Stimulated activated CD4-positive, alpha-beta T cell treated with anti-CD3 and anti-CD28 coated beads, Interleukin-4, amount 100 ng/mL, for 1 hour (primary cell): ENCODE measurements around the gene TTC24.
"Not testable (repeated sequence)": the region's sequence is repeated elsewhere in the genome, so short reads cannot be mapped to it uniquely, and the experiment has no call there.

Experiments
- DNase-seq: peaks from one replicate; pipeline ENCODE4 v3.0.0-alpha.2; 2020

The TTC24 gene

DNA sequence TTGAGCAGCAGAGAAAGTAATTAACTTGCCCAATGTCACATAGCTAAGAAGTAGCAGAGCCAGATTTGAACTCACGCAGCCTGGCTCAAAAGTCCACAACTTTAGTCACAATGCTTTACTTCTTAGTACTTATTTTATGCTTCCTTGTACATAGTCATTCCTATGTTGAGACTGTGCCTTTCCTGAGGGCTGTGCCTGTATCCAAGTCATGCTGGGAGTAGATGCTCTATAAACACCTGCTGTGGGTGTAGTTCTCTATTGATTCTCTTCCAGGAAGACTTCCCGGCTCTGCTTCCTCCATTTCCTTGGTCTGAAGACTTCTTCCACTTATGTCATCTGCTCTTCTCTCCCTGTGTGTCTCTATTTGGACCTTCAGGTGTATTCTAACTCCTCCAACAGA, 23.8 kb upstream of the TTC24 start:
- no peak for DNase-seq

DNA sequence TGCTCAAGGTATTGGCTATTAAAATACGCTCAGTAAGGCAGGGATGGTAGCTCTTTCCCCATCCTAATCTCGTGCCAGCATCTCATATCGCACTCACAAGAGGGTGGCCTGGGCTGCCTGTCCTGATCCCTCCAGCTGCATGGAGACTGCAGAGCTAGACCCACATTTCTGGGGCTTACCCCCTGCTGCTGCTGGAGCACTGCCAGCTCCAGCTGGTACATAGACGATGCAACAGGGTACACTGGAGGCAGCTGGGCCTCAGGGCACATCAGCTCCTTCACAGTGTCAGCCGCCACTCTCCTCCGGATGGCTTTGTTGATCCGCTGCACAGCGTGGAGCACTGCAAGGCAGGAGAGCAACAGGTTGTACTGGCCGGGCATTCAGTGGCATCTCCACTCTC, 23.2 kb upstream of the TTC24 start:
- no peak for DNase-seq

DNA sequence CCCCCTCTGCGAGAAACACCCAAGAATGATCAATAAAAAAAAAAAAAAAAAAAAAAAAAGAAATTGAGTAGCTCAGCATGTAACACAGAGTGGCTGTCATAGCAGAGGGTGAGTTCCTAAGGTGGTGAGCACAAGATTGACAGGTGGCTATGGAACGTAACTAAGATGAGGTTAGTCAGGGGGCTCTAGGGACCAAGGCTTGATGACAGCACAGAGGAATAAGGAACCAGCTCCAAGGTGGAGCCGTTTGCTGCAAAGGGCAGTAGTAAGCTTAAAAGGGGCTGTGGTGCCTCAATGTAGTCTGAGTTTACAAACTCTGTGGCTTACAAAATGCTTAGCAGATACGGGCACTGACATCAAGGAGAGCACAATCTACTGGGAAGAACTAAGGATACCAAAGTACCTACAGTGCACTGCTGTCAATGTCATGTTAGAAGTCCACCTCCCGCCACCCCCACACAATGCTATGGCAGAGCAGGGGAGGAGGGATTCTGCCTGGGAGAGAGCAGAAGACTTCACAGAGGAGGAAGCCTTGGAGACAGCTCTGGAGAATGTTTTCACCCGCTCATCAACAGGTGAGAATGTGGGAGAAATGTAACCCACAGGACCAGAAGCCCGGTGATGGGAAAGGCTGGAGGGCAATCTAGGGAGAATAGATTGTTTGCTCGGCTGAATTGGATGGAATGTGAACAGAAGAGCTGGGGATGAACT, 20.3 kb upstream of the TTC24 start:
- DNase-seq, result no peak

DNA sequence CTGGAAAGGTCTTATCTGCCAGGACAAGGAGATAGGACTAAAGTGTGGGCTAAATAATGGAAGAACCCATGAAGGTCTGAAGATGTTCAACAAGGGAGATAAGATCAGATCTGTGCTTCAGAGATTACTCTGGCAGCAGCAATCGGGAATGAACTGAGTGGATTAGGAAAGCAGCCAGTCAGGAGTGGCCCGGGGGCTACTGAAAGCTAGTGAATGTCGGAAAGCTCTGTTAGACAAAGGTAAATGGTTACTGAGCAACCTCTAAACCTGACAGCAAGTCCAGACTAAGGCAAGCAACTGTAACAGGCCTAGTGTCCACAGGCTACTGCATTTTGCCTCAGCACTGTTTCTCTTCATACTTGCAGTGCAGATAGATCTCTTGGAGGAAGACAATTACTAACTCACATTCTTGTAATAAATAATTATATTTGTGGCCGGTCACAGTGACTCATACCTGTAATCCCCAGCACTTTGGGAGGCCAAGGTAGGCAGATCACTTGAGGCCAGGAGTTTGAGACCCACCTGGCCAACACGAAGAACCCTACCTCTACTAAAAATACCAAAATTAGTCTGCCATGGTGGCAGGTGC, 19.6 kb upstream of the TTC24 start:
- DNase-seq, result no peak

DNA sequence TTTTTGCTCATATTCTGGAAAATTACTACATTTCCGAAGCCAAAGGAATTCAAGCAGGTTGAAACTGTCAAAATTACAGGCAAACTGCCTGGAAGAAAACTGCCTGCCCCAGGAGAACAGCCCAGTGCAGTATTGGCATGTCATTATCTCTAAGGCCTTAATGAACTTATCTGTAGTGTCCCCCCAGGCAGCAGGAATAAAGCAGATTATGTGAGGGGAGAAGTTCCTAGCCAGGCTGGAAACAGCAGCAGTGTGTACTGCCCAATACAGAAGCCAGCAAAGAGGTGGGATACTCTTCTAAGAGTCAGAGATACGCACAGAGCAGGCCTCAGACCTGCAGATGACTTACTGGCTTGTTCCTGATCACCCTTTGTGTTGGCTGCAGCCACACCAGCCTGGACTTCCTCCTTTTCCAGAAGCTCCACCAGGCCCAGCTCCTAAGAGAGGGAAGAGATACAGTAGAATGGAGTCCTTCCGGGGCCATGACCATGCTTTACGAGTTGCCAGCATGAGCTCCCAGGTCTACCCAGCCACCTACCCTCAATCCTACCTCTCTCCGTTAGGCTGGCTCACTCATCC, 18.8 kb upstream of the TTC24 start:
- DNase-seq, result no peak

DNA sequence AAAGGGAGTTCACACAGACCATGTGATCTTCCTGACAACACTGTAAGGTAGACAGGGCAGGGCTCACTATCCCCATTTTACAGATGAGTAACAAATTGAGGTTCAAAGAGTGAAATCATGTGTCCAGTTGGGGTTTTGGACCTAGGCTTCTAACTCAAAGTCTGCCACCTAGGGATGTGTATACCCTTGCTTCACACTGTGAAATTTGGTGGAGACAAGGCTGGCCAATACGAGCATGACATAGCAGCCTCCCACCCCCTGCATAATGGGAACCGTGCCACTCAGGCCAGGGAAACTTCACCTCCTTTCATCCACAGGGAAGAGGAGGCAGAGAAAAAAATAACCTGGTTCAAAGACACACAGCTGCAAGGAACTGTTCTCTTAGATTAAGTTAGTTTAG, 14.0 kb upstream of the TTC24 start:
- no peak for DNase-seq

DNA sequence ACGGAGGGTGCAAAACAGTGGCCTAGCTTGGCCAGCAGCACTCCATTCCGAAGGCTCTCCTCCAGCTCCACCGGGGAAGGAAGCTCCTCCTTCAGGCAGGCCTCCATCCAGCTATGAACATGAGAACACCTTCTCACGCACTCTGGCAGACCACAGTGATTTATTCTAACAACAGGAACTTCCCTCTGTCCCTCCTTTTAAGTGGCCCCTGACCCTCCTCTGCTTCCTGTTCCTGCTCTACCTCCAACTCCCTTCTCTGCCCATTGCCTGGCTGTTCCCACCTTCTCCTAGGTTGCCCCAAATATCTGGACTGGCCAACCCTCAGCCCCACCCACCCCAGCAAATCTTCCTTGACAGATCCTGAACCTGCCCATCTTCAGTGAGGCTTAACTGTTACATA, 13.1 kb upstream of the TTC24 start:
- no peak for DNase-seq

DNA sequence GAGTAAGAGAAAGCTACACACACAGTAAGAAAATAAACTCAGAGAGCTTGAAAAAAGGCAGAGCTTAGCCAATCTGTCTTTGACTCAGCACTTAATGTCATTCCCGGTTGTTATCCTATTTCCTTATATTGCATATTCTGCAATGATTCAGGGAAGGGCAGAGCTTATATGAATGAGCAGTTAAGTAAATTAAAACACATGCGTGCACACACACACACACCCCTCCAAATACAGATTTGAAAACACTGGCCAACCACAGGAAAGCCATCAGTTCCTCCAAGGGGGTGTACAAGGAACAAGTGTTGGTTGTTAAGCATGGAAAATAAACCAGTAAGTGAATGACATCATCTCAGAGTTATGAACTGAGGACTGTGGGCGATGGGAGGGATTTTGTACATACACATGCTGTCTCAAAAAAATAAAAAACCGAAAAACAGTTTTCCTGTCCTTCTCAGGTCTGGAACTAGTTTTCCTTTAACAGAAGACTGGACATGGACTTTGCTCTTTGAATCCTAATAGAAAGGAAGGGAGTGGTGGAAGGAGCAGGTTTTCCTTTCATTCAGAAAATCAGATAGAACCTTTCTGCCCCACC, 8.2 kb upstream of the TTC24 start:
- no peak for DNase-seq

DNA sequence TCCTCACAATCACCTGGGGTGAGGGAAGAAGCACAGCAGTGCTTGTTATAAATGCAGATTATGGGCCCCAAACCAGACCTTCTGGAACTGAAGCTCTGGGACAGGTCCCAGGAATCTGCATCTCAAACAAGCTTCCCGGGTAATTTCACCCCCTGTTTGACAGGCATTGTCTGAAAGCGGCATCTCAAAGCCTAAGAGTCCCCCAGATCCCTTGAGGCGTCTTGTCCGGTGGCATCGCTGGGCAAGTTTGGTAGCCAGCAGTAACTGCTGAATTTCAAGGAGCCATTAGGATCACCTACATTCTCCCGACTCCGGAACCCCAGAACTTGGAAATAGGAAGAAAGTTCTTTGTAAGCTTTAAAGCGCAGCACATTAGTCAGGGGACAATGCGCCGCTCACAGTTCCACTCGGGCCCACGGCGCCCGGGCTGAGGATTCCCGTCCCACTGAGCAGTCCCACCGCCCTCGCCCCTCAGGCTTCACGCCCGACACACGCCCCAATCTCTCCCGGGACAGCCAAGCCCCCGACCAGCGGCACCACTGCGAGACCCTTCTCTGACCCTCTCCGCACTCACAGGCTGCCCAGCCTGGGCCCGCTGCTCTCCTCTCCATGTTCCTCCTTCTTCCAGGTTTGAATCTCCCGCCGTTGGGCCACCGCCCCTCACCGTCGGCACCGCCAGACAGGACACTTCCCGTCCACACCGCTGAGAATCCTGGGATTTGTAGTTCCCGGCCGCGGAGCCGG, 7.4 kb upstream of the TTC24 start, which contains the start of gene IQGAP3:
Gene IQGAP3 (minus strand): TSS at position 647 of the 744 bp plus-strand sequence. CDS start 36 bp downstream, at position 611.
- peak; percentile 68 for DNase-seq

DNA sequence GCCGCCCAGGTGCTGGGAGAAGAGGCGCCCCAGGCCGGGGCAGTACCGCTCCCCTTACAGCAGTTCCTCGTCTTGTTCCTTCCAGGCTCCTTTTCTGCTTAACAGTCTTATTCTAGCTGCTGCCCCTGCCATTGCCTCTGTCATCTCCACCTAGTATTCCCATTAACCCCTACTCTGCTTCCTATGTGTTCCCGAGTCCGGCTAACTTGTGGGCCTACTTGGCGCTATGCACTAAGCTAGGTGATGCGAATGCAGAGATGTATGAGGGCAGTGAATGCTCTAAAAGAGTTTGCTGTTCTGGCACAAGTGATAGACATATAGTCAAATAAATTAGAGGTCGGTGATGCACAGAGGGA, 6.9 kb upstream of the TTC24 start:
- no peak for DNase-seq

DNA sequence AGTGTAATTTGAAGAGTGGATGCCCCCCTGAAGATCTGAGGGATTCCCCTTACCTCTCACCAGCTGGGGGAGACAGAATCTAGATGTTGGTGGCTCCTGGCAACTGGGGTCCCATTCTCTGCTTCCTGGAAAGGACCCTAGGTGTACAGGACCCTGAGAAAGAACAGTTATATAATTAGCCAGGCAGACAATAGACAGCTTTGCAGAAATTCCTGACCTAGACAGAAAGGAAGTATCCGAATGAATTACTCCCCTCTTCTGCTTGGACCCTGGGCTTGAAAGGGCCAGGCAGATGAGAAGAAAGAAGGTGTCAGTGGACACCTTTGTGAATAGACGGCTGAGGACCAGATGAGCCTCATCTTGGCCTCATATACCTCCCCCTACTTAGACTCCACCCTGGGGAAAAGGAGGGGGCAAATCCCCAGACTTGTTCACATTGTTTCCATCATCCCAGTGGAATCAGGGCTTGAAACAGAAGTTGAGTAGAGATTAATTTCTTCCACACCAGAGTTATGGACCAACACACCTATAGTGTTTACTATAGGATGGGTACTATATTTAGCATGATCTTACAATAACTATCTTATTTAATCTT, 5.4 kb upstream of the TTC24 start:
- no peak for DNase-seq

DNA sequence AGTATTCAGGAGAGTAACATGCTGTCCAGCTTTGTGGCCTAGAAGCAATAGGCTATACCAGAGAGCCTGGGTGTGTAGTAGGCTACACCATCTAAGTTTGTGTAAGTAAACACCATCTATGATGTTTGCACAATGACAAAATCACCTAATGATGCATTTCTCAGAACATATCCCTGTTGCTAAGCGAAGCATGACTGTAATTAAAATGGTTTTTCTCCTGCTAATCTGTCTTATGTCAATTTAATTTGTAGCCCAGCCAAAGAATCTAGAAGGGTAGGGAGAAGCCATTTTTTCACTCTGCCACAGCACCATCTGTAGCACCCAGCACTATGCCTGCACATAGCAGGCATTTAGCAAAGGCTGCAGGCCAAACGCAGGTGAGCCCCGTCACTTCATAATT, 2.0 kb upstream of the TTC24 start:
- no peak for DNase-seq

DNA sequence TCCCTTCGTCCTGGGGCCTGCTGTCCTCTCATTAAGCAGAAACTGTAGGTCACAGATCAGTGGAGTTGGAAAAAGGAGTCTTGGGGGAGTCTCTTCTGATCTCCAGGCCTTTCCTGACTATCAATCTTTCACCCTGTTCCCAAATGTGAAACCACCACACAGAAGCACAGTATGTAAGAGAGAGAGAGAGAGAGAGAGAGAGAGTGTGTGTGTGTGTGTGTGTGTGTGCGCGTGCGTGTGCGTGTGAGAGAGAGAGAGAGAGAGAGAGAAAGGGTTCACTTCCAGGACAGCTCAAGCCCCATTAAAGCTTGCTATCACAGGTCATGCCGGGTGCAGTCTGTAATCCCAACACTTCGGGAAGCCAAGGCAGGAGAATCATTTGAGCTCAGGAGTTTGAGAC, 1.5 kb upstream of the TTC24 start:
- no peak for DNase-seq

DNA sequence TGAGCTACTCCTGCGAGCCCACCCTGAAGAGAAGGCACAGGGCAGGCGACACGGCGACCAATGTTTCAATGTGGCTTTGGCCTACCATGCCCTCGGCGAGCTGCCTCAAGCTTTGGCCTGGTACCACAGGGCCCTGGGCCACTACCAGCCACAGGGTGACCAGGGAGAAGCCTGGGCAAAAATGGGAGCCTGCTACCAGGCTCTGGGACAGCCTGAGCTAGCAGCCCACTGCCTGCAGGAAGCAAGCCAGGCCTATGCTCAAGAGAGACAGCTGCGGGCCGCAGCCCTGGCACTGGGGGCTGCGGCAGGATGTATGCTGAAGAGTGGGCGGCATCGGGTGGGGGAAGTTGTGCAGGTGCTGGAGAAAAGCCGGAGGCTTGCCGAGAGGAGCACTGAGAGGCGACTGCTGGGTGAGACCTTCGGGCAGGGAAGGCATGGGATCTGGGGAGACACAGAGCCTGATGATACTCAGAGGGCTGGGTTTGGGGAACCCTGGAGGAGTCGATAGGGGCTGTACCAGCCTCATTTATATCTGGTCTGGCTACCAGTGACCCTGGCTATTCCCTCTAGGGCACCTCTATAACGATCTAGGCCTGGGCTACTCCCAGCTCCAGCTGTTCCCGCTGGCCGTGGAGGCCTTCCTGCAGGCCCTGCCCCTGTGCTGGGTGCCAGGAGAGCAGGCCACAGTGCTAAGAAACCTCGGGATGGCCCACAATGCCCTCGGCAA, 2.3 kb downstream of the TTC24 start:
- DNase-seq, result no peak

DNA sequence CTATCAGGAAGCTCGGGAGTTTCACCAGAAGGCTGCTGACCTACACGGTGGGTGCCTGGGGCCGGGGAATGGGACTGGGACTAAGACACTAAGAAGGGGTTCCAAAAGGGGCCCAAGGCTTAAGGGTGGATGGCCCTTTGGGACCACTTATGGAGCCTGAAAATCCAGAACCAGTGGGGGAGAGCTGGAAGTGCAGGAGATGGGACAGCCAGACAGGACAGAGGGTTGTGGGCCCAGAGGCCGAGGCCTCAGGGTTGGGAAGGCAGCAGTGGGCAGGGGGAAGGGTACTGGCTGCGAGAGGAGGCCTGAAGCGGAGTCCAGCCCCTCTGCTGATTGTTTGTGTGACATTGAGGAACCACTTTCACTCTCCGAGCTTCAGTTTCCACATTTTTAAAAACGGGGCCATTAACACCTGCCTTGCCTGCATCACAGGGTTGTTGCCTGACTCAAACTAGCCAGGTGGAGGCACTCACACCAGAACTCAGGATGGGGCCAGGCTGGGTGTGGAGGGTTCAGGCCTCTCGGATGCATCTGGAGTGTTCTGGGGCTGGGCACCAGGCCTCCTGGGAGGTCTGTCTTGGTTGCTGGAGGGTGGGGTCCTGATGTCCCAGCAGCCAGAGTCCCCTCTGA, 3.0 kb downstream of the TTC24 start:
- DNase-seq, result no peak

DNA sequence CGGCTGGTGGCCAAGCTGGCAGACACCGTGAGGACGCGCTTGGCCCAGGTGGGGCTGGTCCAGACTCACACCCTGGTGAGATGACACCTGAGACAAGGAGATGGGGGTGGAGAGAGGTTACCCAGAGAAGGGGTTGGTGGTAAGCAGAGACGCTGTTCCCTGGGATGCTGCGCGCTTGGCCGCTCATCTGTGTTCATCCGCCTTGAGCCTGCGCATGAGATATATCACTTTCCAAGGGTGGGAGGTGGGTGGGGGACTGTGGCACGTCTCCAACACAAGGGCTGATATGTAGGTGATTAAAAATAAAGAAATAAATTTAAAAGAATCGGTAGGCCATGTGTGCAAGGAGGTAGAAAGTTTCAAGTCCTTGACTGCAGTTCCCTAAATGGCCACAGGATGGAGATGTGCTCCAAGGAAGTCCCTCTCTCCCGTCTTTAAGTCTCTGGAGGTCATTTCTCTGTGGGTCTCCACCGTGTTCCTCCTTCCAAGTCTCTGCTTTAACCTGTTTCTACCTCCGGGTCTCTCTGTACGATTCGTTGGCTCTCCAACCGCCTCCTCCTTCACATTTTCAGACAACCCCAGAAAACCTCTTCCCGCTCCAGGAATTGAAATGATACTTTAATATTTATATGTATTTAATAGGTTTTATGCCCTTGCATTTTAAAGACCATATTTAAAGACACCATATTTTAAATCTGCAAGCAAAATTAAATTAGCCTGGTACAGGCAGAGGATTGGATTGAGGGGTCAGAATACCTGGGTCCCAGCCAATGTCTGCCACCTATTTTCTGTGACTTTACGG, 4.5 kb downstream of the TTC24 start:
- DNase-seq, result peak; percentile 65

DNA sequence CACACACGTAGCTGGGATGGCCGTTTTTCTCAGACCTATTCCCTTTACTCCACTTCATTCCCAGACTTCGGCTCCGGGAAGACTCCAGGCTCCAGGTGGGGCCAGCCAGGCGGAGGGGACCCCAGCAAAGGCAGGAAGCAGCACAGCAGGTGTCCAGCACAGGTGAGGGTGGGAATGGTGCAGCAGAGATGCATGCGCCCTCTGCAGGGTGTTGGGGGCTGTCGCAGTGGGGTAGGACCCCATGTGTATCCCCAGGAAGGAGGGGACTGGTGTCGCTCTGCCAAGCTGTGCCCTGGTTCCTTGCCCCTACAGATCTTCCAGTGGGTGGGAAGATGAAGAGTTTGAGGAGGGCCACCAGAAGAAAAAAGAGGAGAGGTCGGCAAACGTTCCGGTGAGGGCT, 5.3 kb downstream of the TTC24 start:
- DNase-seq, result no peak

DNA sequence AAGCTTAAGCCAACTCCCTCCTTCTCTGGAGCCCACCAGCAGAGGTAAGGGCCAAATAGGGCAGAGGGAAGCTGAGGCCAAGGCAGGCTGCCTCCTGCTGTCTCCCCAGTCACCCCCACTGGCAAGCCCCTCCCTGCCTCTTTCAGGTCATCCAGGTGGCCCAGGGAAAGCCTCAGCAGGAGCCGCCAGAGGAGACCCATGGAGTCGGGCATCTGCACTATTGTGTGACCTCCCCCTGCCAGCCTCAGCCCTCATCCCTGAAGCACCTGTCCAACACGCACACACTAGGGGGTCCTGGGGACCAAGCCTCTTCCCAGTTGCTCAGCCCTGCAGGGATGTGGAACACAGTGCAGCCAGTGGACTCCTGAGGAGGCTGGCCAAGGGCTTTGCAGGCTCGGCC, 6.8 kb downstream of the TTC24 start:
- DNase-seq, result no peak

DNA sequence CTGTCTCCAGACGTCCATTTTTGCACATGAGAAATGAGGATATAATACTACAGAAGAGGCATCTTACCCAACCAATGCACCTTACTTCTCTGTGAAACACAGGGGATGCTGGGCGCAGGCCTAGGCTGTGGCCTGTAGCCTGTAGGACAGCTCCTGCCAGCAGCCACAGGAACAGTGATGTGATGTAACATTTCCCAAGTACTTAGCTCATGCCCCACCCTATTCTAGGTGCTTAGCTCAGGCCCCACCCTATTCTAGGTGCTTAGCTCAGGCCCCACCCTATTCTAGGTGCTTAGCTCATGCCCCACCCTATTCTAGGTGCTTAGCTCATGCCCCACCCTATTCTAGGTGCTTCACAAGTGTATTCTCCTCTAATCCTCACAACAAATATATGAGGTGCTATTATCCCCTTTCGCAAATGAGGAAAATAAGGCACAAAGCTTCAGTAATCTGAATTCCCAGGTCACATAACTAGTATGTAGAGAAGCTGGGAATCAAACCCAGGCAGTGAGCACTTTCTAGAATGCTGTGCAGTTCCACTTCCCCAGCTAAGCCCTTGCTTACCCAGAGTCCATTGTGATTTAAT, 7.5 kb downstream of the TTC24 start:
- no peak for DNase-seq

DNA sequence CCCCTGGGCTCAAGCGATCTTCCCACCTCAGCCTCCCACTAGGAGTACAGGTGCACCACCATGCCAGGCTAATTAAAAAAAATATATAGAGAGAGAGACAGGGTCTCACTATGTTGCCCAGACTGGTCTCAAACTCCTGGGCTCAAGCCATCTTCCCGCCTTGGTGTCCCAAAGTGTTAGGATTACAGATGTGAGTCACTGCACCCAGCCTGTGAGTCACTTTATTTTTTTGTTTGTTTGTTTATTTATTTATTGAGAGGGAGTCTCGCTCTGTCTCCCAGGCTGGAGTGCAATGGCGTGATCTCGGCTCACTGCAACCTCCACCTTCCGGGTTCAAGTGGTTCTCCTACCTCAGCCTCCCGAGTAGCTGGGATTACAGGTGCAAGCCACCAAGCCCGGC, 8.4 kb downstream of the TTC24 start:
- DNase-seq, result not testable (repeated sequence)

DNA sequence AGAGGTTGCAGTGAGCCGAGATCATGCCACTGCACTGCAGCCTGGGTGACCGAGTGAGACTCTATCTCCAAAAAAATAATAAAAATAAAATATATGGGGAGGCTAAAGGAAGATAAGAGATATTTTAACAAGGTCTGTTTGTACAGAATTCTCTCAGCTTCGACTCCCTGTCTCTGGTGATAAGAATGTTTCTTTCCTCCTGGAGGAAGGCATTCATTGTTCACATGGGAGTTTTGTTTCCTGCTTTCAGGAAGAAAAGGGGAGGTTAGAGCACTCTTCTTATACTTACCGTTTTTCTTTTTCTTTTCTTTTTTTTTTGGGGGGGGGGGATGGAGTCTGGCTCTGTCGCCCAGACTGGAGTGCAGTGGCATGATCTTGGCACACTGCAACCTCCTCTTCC, 10.0 kb downstream of the TTC24 start:
- no peak for DNase-seq
